ENCODE measurements around the gene NRROS.

- no peak for TF ChIP-seq BHLHE40 (IDR thresholded peaks at IDR 0.05; ENCODE audit: borderline replicate concordance)
- no peak for TF ChIP-seq LEF1 (IDR thresholded peaks at IDR 0.05; ENCODE audit: borderline replicate concordance)
- no peak for TF ChIP-seq ELF4 (IDR thresholded peaks at IDR 0.05)
- no peak for TF ChIP-seq FOXM1 (IDR thresholded peaks at IDR 0.05; ENCODE audit: borderline replicate concordance)
- no peak for TF ChIP-seq HDGF (IDR thresholded peaks at IDR 0.05; ENCODE audit: borderline replicate concordance)
- no peak for TF ChIP-seq FOXK2 (IDR thresholded peaks at IDR 0.05)
- TF ChIP-seq SUZ12 (IDR thresholded peaks at IDR 0.05) = no peak
- no peak for TF ChIP-seq ARNT (IDR thresholded peaks at IDR 0.05)
- no peak for TF ChIP-seq FOXA1 (IDR thresholded peaks at IDR 0.05)
- TF ChIP-seq TARDBP (IDR thresholded peaks at IDR 0.05) = no peak
- TF ChIP-seq SP1 (IDR thresholded peaks at IDR 0.05) = no peak
Measured at GRCh38 chr3:196645096-196645495, 5.6 kb downstream of the NRROS start.

Measured in HEK293T (cell line).